Bronchial epithelial cell (primary cell): ENCODE results near the gene SETD3. TPM values are rescaled to one million over a fixed set of nuclear protein-coding genes. Genes with fewer than 3 reads are reported as not detected.

Source experiments
- DNase-seq: peaks from one replicate; pipeline ENCODE4 v3.0.0-alpha.2; 2010; ENCODE audit warnings: low read depth
- FAIRE-seq: peaks from 2 replicates; lab custom pipeline; 2011; peaks lifted over from hg19 to GRCh38; lab: Jason Lieb, UNC
- H3K27me3 ChIP-seq: 2 replicates; pipeline ENCODE4 v1.5.1; 2011; ENCODE audit warnings: low read length; ENCODE audit not compliant: control insufficient read depth, insufficient read depth
- H3K36me3 ChIP-seq: 2 replicates; pipeline ENCODE4 v1.5.1; 2011; ENCODE audit warnings: low read length; ENCODE audit not compliant: control insufficient read depth, insufficient read depth
- H3K4me3 ChIP-seq: 2 replicates; pipeline ENCODE4 v1.5.1; 2011; ENCODE audit warnings: mild to moderate bottlenecking, low read depth, low read length, control low read depth
- CTCF ChIP-seq: IDR thresholded peaks from 2 replicates; pipeline ENCODE4 v1.5.1; 2011; ENCODE audit warnings: mild to moderate bottlenecking, moderate library complexity, low read length, control low read depth, inconsistent platforms; ENCODE audit not compliant: insufficient read depth, severe bottlenecking
- total RNA-seq: library from RNA; depleted of rRNA; stranded (reverse); fragments of >200 nt; gene quantifications from 2 replicates; pipeline ENCODE4 v1.2.1, GENCODE V29; 2014

SETD3 gene
- total RNA-seq, 1 donor from 2014 or later: 66.6 TPM

GRCh38 chr14:99384450-99385417 lies 95.9 kb downstream of the SETD3 start:
- H3K36me3 ChIP-seq: no peaks in the 10 kb centered on the region
- peaks cover 6% of the 10 kb centered on the region for H3K27me3 ChIP-seq
- no peak overlapping the region for H3K4me3 ChIP-seq
- FAIRE-seq: no peak
- no peak for DNase-seq
- no peak for TF ChIP-seq CTCF

GRCh38 chr14:99383472-99384449 lies 96.9 kb downstream of the SETD3 start:
- peaks cover 6% of the 10 kb centered on the region for H3K27me3 ChIP-seq
- peak; percentile 62 for FAIRE-seq

GRCh38 chr14:99382781-99383471 lies 97.7 kb downstream of the SETD3 start:
- TF ChIP-seq CTCF: no peak
- no peaks in the 10 kb centered on the region for H3K36me3 ChIP-seq
- peak; percentile 17 for DNase-seq
- H3K4me3 ChIP-seq: no peak overlapping the region
- H3K27me3 ChIP-seq: peaks cover 6% of the 10 kb centered on the region
- no peak for FAIRE-seq

More at GRCh38 chr14:99383472-99384449, 96.9 kb downstream of the SETD3 start:
- TF ChIP-seq CTCF: no peak
- H3K4me3 ChIP-seq: no peak overlapping the region
- DNase-seq: no peak
- H3K36me3 ChIP-seq: no peaks in the 10 kb centered on the region

- Histone ChIP-seq H3K4me3 (no peak overlapping the region), H3K36me3 (no peaks in the 10 kb centered on the region), H3K27me3 (peaks cover 3% of the 10 kb centered on the region)
- no peak for DNase-seq
- FAIRE-seq: no peak
- TF ChIP-seq CTCF: no peak
Measured at GRCh38 chr14:99382071-99382470, 98.6 kb downstream of the SETD3 start.

- H3K27me3 ChIP-seq: peaks cover 3% of the 10 kb centered on the region
- TF ChIP-seq CTCF: no peak
- no peak for DNase-seq
- H3K4me3 ChIP-seq: no peak overlapping the region
- no peaks in the 10 kb centered on the region for H3K36me3 ChIP-seq
- FAIRE-seq: no peak
Measured at GRCh38 chr14:99381688-99382060, 99.0 kb downstream of the SETD3 start.
